ENCODE results near the gene HDGFL3.

- TF ChIP-seq CTCF (conservative IDR thresholded peaks at IDR 0.05; ENCODE audit: low read depth in 2 of 2) (no peak), NANOG (IDR thresholded peaks at IDR 0.05; ENCODE audit: borderline replicate concordance) (no peak), ZNF462 (CRISPR knock-in tag; IDR thresholded peaks at IDR 0.05) (no peak), EZH2 (IDR thresholded peaks at IDR 0.05; ENCODE audit: low read depth, unreplicated experiment) (no peak), POLR2AphosphoS5 (IDR thresholded peaks at IDR 0.05; ENCODE audit: low read depth) (no peak), EZH2phosphoT487 (IDR thresholded peaks at IDR 0.05; ENCODE audit: unreplicated experiment) (no peak), JUNB (IDR thresholded peaks at IDR 0.05; ENCODE audit: unreplicated experiment) (no peak), ETS1 (IDR thresholded peaks at IDR 0.05) (no peak), STAT1 (IDR thresholded peaks at IDR 0.05; ENCODE audit: unreplicated experiment) (no peak)
Observed at GRCh38 chr15:83081256-83082014, 126.2 kb downstream of the HDGFL3 start.
